Measurements from ENCODE around the gene LAMC3.

GRCh38 chr9:131031005-131031641, 22.1 kb downstream of the LAMC3 start:
- TF ChIP-seq POLR2A (IDR thresholded peaks at IDR 0.05; ENCODE audit: low read depth, low read length): no peak
- TF ChIP-seq POLR2AphosphoS5 (IDR thresholded peaks at IDR 0.05; ENCODE audit: low read depth, low read length): no peak
- no peak for TF ChIP-seq SPI1 (IDR thresholded peaks at IDR 0.05; ENCODE audit: low read depth, low read length)
